ENCODE results near the gene ACSL3.
"Not testable (repeated sequence)": the region's sequence is repeated elsewhere in the genome, so short reads cannot be mapped to it uniquely, and the experiment has no call there.

Gene ACSL3

DNA sequence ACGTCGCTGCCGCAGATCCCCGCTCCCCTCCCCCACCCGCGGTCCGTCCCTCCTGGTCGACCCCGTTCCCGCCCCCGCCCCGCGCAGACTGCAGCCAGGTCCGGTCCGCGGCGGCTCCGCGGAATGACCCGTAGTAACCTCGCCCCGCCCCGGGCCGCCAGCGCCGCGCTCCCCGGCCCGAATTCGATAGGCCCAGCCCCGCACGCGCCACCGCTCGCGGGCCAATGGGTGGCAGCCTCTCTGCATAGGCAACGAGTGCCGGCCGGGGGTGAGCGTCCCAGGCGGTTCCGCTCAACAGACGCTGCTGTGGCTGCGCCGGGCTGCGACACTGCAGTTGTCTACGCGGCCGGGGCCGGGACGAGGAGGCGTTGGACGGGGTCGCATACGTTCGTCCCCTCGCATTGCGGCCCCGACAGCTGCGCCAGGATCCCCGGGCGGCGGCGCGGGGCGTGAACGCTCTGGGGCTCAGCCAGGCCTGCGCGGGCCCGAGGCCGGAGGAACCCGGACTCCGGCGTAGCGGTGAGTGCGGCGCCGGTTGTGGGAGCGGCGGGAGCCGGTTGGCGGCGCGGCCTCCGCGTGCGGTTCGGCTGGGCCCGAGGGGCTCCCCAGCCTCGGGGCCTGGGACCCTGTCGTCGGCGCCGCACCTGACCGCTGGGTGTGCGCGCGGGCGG, at the start of gene ACSL3:
Gene ACSL3 (plus strand): TSS at position 297 of the 671 bp plus-strand sequence. CDS start 47,737 bp downstream, outside the sequence.
- peak; percentile 98 for DNase-seq

DNA sequence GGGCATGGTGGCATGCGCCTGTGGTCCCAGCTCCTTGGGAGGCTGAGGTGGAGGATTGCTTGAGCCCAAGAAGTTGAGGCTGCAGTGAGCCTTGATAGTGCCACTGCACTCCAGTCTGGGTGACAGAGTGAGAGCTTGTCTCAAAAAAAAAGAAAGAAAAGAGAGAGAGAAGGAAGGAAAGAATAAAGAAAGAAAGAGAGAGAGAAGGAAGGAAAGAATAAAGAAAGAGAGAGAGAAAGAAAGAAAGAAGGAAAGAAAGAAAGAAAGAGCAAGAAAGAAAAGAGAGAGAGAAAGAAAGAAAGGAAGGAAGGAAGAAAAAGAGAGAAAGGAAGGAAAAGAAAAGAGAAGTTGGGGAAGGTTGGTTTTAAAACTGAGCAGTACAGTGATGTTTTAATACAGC, 49.0 kb upstream of the ACSL3 start:
- DNase-seq = no peak

DNA sequence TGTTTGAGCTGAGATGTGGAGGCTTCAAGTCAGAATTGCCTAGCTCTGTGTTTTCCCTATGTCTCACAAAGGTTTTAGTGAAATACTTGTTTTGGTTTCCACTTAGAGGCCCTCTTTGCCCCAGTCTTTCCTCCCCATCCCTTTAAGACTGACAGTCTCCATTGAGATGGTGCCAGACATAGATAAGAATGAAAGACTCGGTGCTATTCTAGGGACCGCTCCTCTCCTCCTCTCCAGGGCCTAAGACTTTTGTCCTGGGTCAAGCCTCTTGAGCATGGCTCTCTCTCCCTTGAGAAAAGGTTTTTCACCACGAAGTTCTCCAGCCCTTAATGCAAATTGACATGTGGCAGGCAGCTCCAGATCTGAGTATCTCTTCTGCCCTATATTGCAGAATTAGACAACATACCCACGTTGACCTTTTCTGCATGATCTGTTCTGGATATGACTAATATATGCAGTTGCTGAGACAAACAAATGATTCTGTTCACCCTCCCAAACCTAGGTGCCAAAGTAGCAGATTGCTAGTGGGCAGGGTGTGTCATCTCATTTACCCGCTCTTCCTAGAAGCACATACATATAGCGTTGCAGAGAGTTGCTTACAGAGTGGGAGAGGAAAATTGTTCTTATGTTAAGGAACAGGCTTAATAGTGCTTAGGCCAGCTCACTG, 47.5 kb upstream of the ACSL3 start:
- no peak for DNase-seq

DNA sequence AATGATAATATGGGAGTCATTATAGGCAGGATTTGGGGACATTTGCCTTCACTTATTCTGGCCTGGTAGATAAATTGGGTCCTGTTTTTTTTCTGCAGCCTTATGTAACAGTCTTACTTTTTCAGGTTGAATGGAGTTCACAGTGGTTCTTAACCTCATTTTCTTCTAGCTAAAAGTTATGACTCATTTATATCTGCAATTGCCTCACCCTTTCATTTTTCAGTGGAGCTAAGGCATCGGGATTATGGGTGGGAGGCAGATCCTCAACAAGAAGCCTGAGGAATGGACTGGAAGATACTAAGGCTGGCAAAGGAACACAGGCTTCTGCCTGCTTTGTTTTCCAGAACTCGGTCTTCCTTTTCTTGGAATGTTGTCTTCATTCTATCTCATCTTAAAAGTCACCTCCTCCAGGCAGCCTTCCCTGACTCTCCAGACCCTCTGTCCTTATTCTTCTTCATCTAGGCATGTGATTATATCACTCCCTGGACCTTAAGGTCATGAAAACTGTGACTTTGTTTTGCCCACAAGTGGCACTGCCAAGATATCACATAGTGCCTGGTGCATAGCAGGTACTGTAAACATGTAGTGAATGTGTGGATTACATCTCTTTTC, 41.0 kb upstream of the ACSL3 start:
- DNase-seq = no peak

DNA sequence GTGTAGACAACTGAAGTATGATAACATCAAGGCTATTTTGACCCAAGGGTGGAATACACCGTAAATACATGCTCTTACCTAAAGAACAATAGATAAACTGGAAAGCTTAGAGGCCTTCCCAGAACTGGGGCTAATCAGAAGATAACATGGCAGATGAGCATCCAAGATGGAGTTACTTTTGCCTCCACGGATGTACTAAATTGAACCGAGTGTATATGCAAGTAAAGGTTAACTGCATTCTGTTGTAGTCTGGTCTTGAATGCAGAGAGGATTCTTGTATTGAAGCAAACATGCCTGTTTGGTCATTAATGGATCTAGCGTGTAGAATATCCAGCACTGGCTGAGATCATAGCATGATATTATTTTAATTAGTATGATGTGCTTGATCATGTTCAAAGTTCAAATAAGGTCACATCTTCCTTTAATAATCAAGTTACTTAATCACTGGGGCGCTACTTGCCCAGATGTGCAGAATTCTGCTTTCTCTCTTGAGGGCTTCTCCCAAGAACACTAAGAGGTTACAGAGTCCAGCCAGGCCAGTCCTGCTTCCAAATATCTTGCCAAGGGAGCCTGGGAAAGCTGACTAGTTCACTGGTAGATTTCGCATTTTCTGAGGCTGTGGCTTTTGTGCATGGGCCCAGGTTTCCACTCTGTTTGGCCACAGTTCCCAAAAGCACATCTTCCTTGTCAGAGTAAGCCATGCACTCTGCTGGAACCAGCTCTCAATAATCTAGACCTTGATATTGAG, 37.5 kb upstream of the ACSL3 start:
- no peak for DNase-seq

DNA sequence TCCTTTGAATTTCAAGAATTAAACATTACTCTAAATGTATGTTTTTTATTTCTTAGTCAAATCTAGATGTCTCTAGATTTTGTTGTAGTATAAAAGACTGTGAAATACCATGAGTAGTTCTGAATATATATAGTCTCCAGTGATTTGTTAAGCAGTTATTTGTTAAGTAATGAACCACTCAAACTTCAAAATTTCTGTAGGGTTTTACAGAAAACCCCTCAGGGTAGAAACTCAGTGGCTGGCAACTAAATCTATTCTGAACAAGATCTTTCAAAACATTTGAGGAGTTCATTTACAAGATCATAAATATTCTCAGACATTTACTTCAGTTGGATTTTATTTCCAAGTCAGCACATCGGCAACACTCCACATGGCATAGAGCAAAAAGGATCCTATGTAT, 35.8 kb upstream of the ACSL3 start:
- no peak for DNase-seq

DNA sequence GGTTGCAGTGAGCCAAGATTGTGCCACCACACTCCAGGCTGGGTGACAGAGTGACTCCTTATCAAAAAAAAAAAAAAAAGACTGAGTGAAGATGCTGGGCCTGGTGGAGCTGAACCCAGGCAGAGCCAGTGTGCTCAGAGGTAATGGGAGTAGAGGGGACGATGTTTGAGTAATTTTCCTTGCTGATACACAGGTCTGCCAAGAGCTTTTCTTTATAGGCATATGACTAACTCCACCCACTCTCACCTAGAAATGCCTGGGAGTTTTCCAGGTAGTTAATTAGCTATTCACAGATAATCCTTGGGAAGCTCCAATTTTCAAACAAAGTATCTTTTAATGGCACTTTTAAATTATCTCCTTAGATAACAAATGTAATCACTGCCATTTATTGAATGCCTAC, 33.4 kb upstream of the ACSL3 start:
- DNase-seq = no peak

DNA sequence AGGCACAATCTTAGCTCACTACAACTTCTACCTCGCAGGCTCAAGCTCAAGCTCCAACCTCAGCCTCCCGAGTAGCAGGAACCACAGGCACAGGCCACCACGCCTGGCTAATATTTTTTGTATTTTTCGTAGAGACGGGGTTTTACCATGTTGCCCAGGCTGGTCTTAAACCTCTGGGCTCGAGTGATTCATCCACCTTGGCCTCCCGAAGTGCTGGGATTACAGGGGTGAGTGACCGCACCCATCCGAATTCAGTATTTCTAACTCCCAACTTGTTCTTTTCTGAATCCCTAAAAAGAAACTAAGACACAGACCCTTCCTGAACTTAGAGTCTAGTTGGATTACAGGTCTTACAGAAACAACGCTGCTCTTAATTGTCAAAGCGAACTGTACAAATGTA, 32.3 kb upstream of the ACSL3 start:
- no peak for DNase-seq

DNA sequence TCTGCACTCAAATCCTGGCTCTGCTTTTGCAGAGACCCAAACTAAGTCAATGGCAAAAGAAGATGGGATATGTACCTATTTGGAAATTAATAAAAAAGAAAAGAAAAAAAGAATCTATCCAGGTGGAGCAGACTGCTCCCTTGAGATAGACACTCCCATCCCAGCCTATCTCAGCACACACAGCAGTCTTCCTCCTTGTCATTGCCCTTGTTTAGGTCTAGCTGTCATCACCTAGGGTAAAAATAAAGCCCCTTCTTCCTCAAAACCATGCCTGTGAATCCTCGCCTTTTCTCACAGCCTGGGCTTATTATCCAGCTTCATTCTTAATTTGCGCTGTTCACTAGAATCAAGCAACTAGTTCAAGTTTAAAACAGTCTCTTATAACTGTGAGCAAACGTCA, 30.7 kb upstream of the ACSL3 start:
- no peak for DNase-seq

DNA sequence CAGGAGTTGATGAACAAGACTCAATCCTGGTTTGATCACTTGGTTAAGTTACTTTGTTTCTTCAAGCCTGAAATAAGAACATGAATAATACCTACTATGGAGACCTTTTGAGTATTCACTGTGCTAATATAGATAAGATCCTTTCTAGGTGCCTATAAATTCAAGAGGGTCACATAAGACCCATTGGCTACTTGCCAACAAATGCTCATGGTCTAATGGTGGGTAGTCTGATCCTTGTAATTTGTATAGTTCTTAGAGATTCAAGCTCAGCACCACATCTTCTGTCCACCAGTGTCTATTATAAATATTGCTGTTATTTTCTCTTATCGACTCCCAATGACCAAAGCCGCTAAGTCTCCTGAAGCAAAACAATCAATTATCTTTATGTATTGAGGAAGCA, 27.4 kb upstream of the ACSL3 start:
- no peak for DNase-seq

DNA sequence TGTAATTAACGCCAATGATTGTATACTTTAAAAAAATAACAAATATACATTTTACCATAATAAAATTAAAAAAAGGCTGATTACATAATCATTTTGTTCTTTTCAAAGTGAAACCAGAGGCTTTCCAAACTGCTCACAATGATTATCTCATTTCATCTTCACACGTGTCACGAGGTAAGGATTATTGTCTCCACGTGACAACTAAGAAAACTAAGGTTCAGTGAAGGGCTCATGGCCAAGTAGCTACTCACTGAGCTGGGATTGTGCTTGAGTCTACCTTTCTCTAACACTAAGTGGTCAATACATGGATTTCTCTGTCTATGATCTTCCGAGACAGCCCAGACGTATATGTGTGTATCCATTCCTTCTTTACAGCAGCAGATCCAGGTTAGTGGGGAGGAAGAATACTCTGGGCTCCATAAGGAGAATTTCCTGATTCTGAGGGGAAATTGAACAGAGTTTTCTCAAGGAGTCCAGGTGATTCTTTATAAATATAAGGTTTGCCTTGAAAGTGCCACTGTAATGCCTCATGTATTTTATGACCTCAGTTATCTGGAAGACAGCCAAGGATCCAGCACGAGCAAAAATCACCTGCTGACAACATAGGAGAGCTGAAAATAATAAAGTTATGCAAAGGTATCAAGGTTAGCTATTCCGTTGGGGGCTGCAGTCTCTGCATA, 25.6 kb upstream of the ACSL3 start:
- no peak for DNase-seq

DNA sequence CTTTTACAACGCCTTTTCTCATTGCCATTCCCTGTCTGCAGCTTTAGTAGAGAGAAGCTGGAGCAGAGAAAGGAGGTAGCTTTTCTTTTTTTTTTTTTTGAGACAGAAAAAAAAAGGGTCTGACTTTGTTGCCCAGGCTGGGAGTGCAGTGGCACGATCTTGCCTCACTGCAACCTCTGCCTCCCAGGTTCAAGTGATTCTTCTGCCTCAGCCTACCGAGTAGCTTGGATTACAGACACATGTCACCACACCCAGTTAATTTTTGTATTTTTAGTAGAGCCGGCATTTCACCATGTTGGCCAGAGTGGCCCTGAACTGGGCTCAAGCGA, 25.0 kb upstream of the ACSL3 start:
- no peak for DNase-seq

DNA sequence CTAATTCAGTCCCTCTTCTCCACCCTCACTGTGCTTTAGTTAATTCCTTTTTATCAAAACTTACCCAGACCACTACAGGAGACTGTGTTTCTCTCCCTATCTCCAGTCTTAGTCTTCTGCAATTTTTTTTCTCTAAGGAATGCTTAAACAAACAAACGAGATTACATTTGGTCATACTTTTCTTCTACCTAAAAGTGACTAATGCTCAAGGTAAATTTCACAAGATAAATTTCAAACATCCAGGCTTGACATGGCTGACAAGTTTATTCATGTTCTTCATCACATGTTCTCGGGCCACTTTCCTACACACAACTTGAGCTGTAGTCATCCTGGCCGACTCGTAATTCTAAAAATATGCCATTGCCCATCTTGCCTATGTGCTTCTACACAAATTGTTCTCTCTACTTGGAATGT, 23.2 kb upstream of the ACSL3 start:
- no peak for DNase-seq

DNA sequence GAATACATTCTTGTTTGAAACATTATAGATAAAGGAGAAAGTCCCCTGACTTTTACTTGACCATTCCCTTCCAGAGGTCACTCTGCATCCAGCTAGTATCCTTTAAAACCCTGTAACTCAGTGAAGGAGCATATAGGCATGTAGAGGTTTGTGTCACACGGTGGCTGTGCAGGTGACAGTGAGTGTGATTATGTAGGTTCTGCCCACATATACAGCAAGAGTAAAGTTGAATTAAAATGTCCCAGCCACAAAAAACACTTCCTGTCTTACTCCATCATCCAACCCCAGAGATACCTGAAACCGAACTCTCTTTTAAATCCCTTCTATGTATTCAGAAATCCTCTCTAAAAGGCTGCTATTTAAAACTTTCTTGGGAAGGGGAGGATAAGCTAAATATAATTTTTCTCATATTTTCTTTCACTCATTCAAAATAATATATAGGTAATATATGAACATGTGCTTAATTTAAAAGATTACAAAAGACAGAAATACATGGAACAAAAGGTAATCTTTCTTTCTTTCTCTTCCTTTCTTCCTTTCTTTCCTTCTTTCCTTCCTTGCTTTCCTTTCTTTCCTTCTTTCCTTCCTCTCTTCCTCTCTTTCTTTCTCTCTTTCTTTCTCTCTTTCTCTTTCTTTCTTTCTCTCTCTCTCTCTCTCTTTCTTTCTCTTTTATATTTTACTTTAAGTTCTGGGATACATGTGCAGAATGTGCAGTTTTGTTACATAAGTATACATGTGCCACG, 20.6 kb upstream of the ACSL3 start:
- no peak for DNase-seq

DNA sequence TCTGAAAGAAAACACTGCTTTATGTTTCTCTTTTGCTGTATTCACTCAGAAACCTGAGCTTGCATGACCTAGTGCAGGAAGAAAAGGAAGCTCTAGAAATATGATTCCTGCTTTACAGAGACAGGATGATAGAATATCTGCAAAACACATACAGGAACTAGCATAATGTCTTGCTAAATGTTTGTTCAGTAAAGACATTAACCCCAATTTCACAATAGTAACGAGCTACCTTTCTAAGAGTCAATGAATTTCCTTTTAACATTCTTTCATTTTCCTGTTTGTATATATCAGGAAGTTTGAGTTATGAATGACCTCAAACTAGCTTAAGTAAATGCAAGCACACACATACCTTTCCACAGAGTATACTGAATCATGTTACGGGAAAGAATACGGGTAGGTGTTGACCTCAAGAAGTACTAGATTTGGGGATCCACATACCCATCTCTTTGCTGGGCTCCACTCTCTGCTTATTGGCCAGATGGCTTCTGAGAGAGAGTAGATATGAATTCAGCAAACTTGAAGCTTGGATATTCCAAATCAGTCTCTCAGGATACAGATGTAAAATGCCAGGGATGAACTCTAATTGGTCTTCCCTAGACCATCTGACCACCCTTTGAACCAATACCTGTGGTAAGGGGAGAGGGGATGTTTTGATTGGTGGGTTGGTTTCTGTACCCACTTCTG, 18.2 kb upstream of the ACSL3 start:
- no peak for DNase-seq

DNA sequence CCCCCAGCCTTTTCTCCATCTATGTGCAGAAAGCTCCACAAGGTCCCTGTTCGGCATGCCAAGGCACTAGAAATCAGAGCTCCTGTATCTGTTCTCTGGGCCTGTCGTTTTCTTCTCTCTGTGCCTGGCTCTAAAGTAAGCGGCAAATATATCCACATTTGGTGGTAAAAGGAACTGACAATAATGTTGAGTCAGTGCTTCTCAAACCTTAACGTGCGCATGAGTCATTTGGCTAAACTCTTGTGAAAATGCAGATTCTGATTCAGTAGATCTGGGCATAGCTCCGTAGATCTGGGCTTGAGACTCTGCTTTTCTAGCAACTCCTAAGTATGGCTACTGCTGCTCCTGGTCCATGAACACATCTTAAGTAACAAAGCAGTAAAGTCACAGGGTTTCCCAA, 16.5 kb upstream of the ACSL3 start:
- DNase-seq = no peak

DNA sequence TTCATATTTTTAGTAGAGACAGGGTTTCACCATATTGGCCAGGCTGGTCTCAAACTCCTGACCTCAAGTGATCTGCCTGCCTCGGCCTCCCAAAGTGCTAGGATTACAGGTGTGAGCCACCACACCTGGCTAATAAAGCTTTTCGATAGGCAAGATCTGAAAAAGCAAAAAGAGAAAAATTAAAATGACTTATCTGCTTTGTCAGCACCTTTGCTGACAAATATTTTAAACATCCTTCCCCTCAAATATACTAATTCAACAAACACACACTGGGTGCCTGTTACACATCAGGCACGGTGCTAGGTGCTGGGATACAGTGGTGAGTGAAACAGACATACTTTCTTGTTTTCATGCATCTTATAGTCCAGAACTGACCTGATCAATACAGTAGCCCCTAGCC, 15.5 kb upstream of the ACSL3 start:
- not testable (repeated sequence) for DNase-seq

DNA sequence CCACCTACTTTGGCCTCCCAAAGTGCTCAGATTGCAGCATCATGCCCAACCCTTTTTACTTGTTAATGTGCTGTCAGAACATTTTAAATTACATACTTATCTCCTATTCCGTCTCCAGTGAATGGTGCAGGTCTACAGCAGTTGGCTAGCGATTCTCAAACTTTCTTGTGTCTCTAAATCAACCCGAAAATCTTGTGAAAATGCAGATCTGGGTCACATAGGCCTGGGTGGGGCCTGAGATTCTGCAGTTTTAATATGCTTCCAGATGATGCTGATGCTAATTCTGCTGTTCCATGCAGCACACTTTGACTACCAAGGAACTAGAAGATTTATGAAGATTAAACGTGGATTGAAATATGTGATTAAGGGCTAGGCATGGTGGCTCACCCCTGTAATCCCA, 14.8 kb upstream of the ACSL3 start:
- DNase-seq = no peak

DNA sequence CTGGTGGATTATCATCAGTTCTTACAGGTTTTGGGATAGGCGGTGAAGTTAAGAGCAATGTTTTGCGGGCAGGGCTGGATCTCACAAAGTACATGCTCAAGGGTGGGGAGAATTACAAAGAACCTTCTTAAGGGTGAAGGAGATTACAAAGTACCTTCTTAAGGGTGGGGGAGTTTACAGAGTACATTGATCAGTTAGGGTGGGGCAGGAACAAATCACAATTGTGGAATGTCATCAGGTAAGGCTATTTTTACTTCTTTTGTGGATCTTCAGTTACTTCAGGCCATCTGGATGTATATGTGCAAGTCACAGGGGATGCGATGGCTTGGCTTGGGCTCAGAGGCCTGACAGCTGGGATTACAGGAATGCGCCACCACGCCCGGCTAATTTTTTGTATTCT, 12.8 kb upstream of the ACSL3 start:
- DNase-seq = not testable (repeated sequence)

DNA sequence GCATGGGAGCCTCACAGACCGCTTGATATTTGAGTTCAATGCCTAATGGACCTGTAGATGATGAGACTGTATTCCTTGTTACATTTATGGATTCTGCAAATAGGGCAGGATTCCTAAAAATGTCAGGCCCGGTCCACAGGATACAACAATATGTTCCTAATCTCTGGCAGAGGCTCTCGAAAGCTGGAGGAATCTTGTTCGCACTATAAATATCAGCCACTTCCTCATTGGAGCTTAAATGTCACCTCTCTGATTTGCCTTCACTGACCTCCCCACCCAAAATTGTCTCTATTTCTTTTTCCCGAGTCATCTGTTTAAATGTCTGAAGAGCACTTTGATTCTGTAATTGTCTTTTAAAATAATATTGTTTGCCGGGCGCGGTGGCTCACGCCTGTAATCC, 12.0 kb upstream of the ACSL3 start:
- DNase-seq = no peak

DNA sequence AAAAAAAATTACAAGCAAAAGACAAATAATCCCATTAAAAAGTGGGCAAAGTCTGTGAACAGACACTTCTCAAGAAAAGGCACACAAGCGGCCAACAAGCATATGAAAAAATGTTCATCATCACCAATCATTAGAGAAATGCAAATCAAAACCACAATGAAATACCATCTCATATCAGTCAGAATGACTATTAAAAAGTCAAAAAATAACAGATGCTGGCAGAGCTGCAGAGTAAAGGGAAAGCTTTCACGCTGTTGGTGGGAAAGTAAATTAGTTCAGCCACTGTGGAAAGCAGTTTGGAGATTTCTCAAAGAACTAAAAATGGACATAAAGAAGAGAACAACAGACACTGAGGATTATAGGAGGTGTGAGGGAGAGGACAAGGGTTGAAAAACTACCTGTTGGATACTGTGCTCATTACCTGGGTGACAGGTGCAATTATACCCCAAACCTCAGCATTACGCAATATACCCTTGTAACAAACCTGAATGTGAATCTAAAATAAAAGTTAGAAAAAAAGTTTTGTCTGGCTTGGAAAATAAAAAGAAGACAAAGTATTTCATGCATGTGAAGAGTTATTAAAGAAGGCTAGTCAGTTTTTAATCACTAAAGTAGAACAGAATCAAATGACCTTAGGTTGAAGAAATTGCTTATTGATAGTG, 8.7 kb upstream of the ACSL3 start:
- DNase-seq = no peak
